Left hindlimb (tissue), 1 donor: ENCODE results near the gene ANTXR1.

Experiments
- DNase-seq: peaks from one replicate; pipeline ENCODE4 v3.0.0-alpha.2; 2018

The ANTXR1 gene

GRCh38 chr2:69139778-69140670, 127.0 kb downstream of the ANTXR1 start:
- DNase-seq = no peak

GRCh38 chr2:69141061-69141460, 128.1 kb downstream of the ANTXR1 start:
- no peak for DNase-seq

GRCh38 chr2:69143748-69144360, 130.9 kb downstream of the ANTXR1 start:
- DNase-seq = peak; percentile 74

GRCh38 chr2:69145204-69145603, 132.2 kb downstream of the ANTXR1 start:
- peak; percentile 49 for DNase-seq

- no peak for DNase-seq
Measured at GRCh38 chr2:69147841-69148533, 135.0 kb downstream of the ANTXR1 start.

GRCh38 chr2:69149631-69150215, 136.7 kb downstream of the ANTXR1 start:
- no peak for DNase-seq

GRCh38 chr2:69151931-69152330, 139.0 kb downstream of the ANTXR1 start:
- no peak for DNase-seq

GRCh38 chr2:69152847-69153583, 140.0 kb downstream of the ANTXR1 start:
- no peak for DNase-seq

GRCh38 chr2:69154106-69154505, 141.1 kb downstream of the ANTXR1 start:
- DNase-seq = no peak

- no peak for DNase-seq
Measured at GRCh38 chr2:69156624-69157023, 143.6 kb downstream of the ANTXR1 start.

GRCh38 chr2:69157441-69157840, 144.5 kb downstream of the ANTXR1 start:
- DNase-seq = no peak

- no peak for DNase-seq
Measured at GRCh38 chr2:69159986-69160385, 147.0 kb downstream of the ANTXR1 start.

- DNase-seq = no peak
Measured at GRCh38 chr2:69162057-69162456, 149.1 kb downstream of the ANTXR1 start.

GRCh38 chr2:69163109-69163508, 150.1 kb downstream of the ANTXR1 start:
- DNase-seq = no peak

- DNase-seq = no peak
Measured at GRCh38 chr2:69163556-69163955, 150.6 kb downstream of the ANTXR1 start.

- no peak for DNase-seq
Measured at GRCh38 chr2:69164061-69164778, 151.2 kb downstream of the ANTXR1 start.

GRCh38 chr2:69165091-69165880, 152.3 kb downstream of the ANTXR1 start:
- no peak for DNase-seq

- no peak for DNase-seq
Measured at GRCh38 chr2:69166465-69166811, 153.5 kb downstream of the ANTXR1 start.

GRCh38 chr2:69166812-69167468, 154.0 kb downstream of the ANTXR1 start:
- DNase-seq = no peak

GRCh38 chr2:69167469-69167822, 154.5 kb downstream of the ANTXR1 start:
- DNase-seq = no peak
